Left ventricle myocardium inferior (tissue), 1 donor: Measurements from ENCODE around the gene NRSN2. TPM values are rescaled to one million over a fixed set of nuclear protein-coding genes. Genes with fewer than 3 reads are reported as not detected.
"Not testable (repeated sequence)": the region's sequence is repeated elsewhere in the genome, so short reads cannot be mapped to it uniquely, and the experiment has no call there.

Source experiments
- DNase-seq: peaks from one replicate; pipeline ENCODE4 v3.0.0-alpha.2; 2020
- H3K27ac ChIP-seq: fragments of 200-600 bp; replicated peaks from 2 replicates; pipeline ENCODE4 v1.8.0; 2021
- H3K27me3 ChIP-seq: fragments of 200-600 bp; 2 replicates; pipeline ENCODE4 v1.8.0; 2021; ENCODE audit warnings: low read depth
- H3K36me3 ChIP-seq: fragments of 200-600 bp; 2 replicates; pipeline ENCODE4 v1.8.0; 2021
- H3K4me1 ChIP-seq: fragments of 200-600 bp; 2 replicates; pipeline ENCODE4 v1.8.0; 2021
- H3K4me3 ChIP-seq: fragments of 200-600 bp; 2 replicates; pipeline ENCODE4 v1.8.0; 2021; ENCODE audit warnings: mild to moderate bottlenecking, moderate library complexity
- H3K9me3 ChIP-seq: fragments of 200-600 bp; replicated peaks from 2 replicates; pipeline ENCODE4 v1.8.0; 2021
- CTCF ChIP-seq: fragments of 200-600 bp; IDR thresholded peaks from 2 replicates; pipeline ENCODE4 v1.8.0; 2021; ENCODE audit warnings: antibody characterized with exemption, mild to moderate bottlenecking, borderline replicate concordance
- intact Hi-C: fragments of 100-400 bp; cut with micrococcal nuclease; formaldehyde crosslinking; loops from one replicate; pipeline ENCODE4 v1.11.0; 2022
- total RNA-seq: library from RNA; stranded (reverse); fragmentation: NEBNext Ultra II Directional; extraction: Animal tissue kit (Norgen Biotek cat#: 25700); gene quantifications from one replicate; pipeline ENCODE4 v1.2.1, GENCODE V29; 2021
- donor health status: DM: no; HTN: yes; CAD: no; lungs with severe emphysema.

NRSN2 gene
- total RNA-seq, 1 donor from 2014 or later: 17.5 TPM

- no peak for DNase-seq
- no peaks in the 10 kb centered on the region for H3K27me3 ChIP-seq
- peak overlapping the region; percentile 93 for H3K4me3 ChIP-seq
- intact Hi-C loops: no loop called here
- H3K36me3 ChIP-seq: peaks cover 13% of the 10 kb centered on the region
- H3K4me1 ChIP-seq: peaks cover 39% of the 10 kb centered on the region
- H3K27ac ChIP-seq: peak overlapping the region; percentile 98
- TF ChIP-seq CTCF: no peak
- peaks cover under 1% of the 10 kb centered on the region for H3K9me3 ChIP-seq
Observed at GRCh38 chr20:347317-347639, 367 bp downstream of the NRSN2 start.

GRCh38 chr20:347640-348484, 951 bp downstream of the NRSN2 start:
- Histone ChIP-seq H3K27me3 (no peaks in the 10 kb centered on the region), H3K4me3 (peak overlapping the region; percentile 93), H3K36me3 (peaks cover 13% of the 10 kb centered on the region), H3K4me1 (peaks cover 39% of the 10 kb centered on the region), H3K9me3 (no peaks in the 10 kb centered on the region), H3K27ac (peak overlapping the region; percentile 98)
- peak; percentile 93 for DNase-seq
- TF ChIP-seq CTCF: no peak
- intact Hi-C loops: no loop called here

- H3K36me3 ChIP-seq: peaks cover 17% of the 10 kb centered on the region
- TF ChIP-seq CTCF: no peak
- intact Hi-C loops: no loop called here
- peaks cover 40% of the 10 kb centered on the region for H3K4me1 ChIP-seq
- peak overlapping the region; percentile 98 for H3K27ac ChIP-seq
- no peaks in the 10 kb centered on the region for H3K9me3 ChIP-seq
- H3K27me3 ChIP-seq: no peaks in the 10 kb centered on the region
- peak overlapping the region; percentile 93 for H3K4me3 ChIP-seq
- no peak for DNase-seq
Observed at GRCh38 chr20:348972-349841, 2.3 kb downstream of the NRSN2 start.

- no peak for TF ChIP-seq CTCF
- H3K9me3 ChIP-seq: no peaks in the 10 kb centered on the region
- no peaks in the 10 kb centered on the region for H3K27me3 ChIP-seq
- no peak overlapping the region for H3K4me3 ChIP-seq
- H3K27ac ChIP-seq: no peak overlapping the region
- intact Hi-C loops: no loop called here
- peaks cover 11% of the 10 kb centered on the region for H3K4me1 ChIP-seq
- peaks cover 17% of the 10 kb centered on the region for H3K36me3 ChIP-seq
- no peak for DNase-seq
Observed at GRCh38 chr20:353166-353565, 6.3 kb downstream of the NRSN2 start.

- DNase-seq: peak; percentile 69
- no peak overlapping the region for H3K4me3 ChIP-seq
- H3K36me3 ChIP-seq: peaks cover 17% of the 10 kb centered on the region
- intact Hi-C loops: no loop called here
- H3K4me1 ChIP-seq: peaks cover 6% of the 10 kb centered on the region
- H3K27me3 ChIP-seq: no peaks in the 10 kb centered on the region
- H3K27ac ChIP-seq: no peak overlapping the region
- H3K9me3 ChIP-seq: no peaks in the 10 kb centered on the region
- TF ChIP-seq CTCF: peak; percentile 98
Observed at GRCh38 chr20:354298-354977, 7.5 kb downstream of the NRSN2 start.

DNA sequence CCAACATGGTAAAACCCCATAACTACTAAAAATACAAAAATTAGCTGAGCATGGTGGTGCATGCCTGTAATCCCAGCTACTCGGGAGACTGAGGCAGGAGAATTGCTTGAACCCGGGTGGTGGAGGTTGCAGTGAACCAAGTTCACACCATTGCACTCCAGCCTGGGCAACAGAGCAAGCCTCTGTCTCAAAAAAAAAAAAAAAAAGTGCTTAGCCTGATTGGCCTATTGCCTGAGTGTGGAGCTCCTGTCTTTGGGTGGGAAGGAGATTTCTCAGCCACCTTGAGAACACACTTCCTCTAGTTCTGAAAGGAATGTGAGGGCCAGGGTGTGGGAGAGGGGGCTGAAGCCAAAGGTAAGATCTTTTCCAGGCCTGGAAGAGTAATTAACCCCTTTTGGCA, 9.2 kb downstream of the NRSN2 start:
- peaks cover 15% of the 10 kb centered on the region for H3K36me3 ChIP-seq
- DNase-seq, H3K27me3 ChIP-seq, H3K27ac ChIP-seq, H3K4me1 ChIP-seq, H3K4me3 ChIP-seq, H3K9me3 ChIP-seq: not testable (repeated sequence)
- intact Hi-C loops: loop anchor here (5.0 kb wide), 1 partner anchor 121 kb away; no protein-coding TSS in a partner anchor
